ENCODE results near the gene ADARB2.

The ADARB2 gene

GRCh38 chr10:1560535-1561192 lies 176.7 kb downstream of the ADARB2 start:
- DNase-seq = no peak

DNA sequence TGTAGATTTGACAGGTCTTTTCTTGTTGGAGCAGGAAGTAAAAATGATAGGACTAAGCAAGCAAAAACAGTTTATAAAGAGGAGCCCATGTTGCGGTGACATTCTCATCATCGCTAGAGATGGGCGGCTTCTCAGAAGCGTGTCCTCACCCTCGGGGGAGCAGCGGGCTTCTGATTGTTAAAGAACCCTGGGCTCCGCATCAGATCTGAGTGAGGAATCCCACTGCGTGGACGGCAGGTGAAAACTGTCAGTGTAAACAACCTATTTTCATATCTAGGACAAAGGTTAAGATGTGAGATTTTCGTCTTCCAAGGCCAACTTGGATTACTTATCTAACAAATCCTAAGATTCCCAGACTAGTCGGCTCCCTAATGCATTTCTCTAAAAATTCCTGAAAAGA lies 177.6 kb downstream of the ADARB2 start:
- DNase-seq = no peak

- DNase-seq = no peak
Measured at GRCh38 chr10:1559311-1559710, 178.0 kb downstream of the ADARB2 start.

- DNase-seq = no peak
Measured at GRCh38 chr10:1558906-1559305, 178.4 kb downstream of the ADARB2 start.

DNA sequence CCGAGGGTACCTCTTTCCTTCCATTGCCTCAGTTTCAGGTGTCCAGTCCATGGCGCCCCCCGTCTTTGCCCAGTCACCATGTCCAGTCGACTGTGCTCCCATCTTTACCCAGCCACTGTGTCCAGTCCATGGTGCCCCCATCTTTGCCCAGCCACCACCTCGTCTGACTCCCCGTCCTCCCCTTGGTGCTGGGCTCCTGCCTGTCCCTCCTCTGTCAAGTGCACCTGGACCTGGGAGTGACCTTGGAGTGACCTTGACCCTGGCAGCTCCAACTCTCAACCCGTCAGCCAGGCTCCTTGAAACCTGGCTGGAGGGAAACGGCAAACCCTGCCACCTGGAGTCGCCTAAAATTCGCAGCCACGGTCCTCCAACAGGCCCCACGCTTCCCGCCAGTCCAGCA lies 180.2 kb downstream of the ADARB2 start:
- no peak for DNase-seq

GRCh38 chr10:1556496-1556895 lies 180.8 kb downstream of the ADARB2 start:
- no peak for DNase-seq

DNA sequence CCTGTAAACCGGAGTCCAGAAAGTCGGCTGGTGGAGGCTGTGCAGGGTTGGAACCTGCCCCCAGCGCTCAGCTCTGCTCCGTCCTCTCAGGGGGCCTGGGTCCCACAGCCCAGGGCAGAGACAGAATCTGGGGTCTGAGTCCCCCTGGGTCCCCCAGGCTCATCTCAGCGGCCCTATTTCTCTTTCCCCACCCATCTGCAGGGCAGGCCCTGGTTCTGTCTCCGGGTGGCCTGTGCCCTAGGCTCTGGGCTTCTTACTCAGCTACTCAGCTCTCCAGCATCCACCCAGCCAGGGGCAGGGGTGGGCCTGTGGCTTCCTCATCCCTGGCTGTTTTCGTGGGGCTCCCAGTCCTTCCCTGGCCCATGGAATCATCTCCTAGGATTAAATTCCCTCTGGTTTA lies 183.4 kb downstream of the ADARB2 start:
- no peak for DNase-seq

- no peak for DNase-seq
Measured at GRCh38 chr10:1552881-1553670, 184.2 kb downstream of the ADARB2 start.

DNA sequence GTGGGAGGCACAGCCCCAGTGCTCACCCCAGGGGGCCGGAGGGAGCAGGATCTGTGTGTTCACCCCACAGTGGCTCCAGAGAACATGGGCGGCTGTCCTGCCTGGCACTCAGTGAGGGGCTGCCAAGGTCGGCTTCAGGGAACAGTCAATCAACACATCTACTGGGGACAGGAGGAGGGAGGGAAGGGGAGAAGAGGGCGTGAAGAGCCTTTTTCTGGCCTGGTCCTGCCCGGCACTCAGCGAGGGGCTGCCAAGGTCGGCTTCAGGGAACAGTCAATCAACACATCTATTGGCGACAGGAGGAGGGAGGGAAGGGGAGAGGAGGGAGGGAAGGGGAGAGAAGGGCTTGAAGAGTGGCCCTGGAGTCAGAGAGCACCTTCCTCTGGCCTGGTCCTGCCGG lies 184.9 kb downstream of the ADARB2 start:
- DNase-seq = no peak

DNA sequence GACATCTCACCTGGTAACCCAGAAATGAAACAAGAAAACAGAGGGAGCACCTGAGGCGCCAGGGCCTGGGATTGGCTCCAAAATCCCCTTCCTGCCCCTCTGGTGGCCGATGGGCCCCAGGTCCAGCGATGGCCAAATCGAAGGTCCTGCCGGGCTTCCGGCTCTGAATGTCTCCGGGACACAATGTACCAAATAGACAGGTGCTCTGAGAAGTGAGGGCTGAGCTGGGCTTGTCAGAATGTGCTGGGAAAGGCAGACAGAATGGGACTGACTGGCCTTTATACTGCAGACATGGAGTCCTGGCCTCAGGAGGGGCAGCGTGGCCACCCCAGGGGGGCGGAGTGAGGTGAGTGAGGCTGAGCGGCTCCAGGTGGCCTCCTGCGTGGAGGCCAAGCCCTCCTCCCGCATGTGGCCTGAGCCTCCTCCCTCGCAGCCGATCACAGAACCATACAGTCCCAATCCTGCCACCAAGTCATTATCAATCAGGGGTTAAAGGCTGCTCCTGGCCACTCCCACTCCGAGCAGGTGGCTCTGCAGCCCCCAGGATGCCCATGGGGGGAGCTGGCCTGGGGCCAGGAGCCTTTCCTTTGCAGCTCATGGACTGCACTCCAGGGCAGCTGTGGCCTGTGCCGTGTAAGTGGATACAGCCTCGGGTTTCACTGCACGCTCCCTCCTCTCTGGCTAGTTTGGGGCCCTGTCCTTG lies 185.5 kb downstream of the ADARB2 start:
- no peak for DNase-seq

DNA sequence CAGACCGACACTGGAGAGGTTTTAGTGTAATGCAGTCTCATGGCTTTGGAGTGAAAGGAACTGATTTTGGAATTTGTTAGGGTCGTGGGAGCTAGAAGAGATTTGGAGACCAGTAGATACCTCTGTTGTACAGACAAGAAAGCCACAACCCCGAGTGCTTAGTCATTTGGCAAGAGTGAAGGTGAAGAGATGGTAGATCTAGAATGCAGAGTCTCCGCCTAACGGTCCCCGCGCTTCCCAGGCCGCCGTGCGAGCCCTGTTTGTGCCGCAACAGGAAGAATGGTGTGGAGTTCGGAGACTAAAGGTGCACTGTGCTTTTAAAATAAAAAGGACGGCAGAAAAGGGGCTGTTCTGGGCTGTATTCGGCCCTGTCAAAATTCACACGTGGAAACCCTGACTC lies 186.7 kb downstream of the ADARB2 start:
- DNase-seq = no peak

GRCh38 chr10:1550291-1550595 lies 187.1 kb downstream of the ADARB2 start:
- DNase-seq = no peak

DNA sequence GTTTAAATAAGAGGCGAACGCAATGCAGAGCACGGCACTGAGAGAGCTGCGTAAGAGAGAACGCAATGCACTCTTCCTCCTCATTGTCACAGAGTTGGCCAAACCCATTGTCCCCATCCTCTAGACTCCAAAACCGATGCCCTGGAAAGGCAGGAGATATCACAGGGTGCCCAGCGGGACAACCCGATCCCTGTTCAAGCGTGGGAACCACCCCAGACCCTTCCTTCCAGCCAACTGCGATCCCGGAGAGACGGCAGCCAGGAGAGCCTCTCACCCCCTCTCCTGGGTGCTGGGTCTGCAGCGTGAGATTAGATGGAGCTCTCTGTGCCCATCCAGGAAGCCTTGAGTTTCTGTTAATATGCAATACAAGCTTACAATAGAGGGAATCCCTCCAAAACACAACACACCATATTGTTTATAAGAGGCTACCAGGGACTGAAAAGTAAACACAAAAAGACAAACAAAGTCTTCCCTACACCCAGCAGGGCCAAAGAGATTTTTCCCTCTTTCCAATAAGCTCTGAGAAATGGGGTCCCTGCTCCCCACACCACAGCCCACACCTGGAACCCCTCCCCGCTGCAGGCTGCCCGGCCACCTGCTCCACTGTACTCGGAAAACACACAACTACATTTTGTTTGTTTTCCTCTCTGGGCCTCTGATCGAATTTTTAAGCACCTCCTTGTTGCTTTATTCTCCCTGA lies 187.6 kb downstream of the ADARB2 start:
- DNase-seq = no peak

- DNase-seq = no peak
Measured at GRCh38 chr10:1548596-1548995, 188.7 kb downstream of the ADARB2 start.

DNA sequence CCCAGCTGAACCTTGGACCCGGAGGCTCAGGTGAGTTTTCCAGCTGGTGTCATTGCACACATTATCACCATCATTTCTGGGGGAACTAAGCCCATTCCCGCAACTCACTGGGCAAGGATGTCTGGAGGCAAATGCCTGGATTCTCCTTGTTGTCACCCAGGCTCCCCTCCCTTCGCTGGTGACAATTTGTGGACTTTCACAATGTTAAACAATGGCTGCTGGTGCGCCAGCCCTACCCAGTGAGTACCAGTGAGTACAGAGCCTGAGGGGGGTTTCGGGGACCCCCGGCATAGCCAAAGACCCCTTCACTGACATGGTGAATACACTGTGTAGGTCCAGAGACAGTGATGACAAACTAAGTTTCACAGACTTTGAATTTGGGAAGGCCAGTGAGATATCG lies 189.2 kb downstream of the ADARB2 start:
- no peak for DNase-seq

DNA sequence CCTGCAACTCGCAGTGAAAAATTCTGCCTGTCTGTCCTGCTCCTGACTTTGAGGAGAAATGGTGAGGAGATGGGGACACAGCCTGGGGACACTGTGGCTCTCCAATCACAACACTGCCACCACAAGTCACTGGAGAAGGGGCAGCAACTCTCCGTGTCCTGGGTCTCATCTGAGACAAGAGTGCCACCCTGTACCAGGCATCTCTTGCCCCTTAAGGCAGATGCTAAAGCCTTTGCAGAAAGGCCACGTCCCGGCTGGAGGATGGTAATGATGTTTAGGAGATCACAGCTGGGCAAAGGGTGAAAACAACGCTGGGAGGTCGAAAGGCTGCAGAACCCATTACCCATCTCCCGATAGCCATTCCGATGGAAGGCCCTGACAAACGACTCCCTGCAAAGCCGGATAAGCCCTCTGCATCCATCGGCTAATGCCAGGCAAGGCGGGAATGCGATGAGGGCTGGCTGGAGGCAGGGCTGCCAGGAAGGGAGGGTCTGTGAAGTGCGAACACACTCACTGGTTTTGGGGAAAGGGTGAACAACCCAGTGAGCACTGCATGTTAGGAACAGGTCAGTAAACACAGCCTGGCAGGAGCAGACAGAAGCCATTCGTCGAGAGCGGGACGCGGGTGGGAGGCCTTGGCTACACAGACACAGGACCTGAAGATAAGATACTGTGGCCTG lies 190.8 kb downstream of the ADARB2 start:
- DNase-seq = no peak

GRCh38 chr10:1545524-1545923 lies 191.8 kb downstream of the ADARB2 start:
- no peak for DNase-seq

DNA sequence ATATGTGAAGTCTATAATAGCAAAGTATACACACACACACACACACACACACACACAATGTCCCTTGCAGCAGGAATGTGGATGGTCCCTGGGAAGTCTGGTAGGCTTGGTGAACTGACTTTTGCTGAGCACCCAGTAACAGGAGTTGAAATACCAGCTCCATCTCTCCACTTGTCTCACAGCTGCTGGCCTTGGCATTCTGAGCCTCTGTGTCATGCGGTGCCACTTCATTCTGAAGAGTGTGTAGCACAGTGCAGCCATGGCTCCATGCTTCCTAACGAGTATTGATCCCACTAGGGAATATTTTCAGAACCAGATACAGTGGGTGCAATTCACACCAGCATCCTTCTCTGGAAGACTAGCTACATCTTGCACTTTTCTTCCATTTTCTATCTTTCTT lies 192.4 kb downstream of the ADARB2 start:
- no peak for DNase-seq

DNA sequence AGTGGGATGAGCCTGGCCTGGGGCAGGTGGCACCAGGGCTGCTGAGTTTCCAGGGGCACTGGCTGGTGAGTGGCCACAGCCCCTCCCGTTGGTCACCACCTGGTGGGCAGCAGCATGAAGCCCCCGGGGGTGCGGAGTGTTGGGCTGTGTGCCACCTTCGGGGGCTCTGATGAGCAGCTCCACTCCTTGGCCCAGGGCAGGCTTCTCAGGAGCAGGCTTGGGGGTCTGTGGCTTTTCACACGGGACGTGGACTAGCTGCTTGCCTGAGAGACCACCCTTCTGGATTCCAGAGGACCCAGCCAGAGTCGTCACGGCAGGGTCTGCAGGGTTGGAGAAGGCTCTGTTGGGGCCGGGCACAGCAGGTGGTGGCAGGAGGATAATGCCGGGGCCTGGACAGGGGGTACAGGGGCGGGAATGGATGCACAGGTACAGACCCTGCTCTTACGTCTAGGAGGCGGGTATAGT lies 193.1 kb downstream of the ADARB2 start:
- no peak for DNase-seq

- DNase-seq = no peak
Measured at GRCh38 chr10:1543596-1543995, 193.7 kb downstream of the ADARB2 start.

DNA sequence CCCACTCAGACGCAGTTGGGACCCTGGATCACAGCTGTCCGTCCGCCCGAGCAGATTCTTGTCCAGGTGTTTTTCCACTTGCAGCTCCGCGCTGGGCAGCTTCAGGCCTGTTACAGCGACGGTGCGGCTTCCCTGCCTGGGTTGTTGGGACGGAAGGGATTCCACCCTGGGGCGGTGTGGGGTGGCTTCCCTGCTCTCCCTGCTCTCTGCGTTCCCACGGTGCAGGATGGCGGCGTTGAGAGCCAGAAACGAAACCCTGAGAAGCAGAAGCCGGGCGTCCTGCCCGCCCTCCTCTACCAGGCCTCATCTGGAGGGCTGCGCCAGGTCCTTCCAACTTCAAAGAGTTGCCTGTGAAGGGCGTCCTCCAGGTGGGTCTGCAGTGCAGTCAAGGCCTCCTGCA lies 194.4 kb downstream of the ADARB2 start:
- no peak for DNase-seq

DNA sequence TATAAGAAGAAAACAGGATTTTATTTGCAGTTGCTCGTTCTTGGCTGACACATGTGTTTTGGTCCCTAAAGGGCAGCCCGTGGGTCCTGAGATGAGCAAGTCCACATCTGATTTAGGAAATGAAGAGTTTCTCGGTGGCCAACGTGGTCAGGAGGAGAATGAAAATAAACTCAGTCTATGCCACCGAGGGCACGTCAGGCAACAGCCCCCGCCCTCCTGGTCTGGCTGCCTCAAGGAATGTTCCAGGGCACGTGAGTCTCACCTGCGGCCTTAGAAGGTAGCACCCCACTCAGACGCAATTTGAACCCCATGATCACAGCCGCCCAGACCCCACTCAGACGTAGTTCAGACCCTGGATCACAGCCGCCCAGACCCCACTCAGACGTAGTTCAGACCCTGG lies 197.2 kb downstream of the ADARB2 start:
- DNase-seq = no peak

GRCh38 chr10:1539216-1539615 lies 198.1 kb downstream of the ADARB2 start:
- DNase-seq = no peak

All from GF-D8 (cell line).